ENCODE measurements around the gene TSPAN16. TPM values are rescaled to one million over a fixed set of nuclear protein-coding genes. Genes with fewer than 3 reads are reported as not detected.
"Not testable (repeated sequence)": the region's sequence is repeated elsewhere in the genome, so short reads cannot be mapped to it uniquely, and the experiment has no call there.

Gene TSPAN16
- total RNA-seq, 2 donors from 2014 or later: not detected

- ATAC-seq (no peak), DNase-seq (no peak)
- Mint-ChIP-seq H3K4me1 (peaks cover 4% of the 10 kb centered on the region), H3K27ac (no peak overlapping the region), H3K27me3 (peaks cover 35% of the 10 kb centered on the region), H3K4me3 (no peak overlapping the region), H3K36me3 (ENCODE audit: low read depth) (peaks cover 3% of the 10 kb centered on the region)
- H3K9me3 ChIP-seq (ENCODE audit: control insufficient read depth, low read length, poor library complexity, severe bottlenecking): no peaks in the 10 kb centered on the region
These were observed 4.8 kb downstream of the TSPAN16 start for GRCh38 chr19:11300811-11301120.

GRCh38 chr19:11304936-11305335, 9.0 kb downstream of the TSPAN16 start:
- Mint-ChIP-seq H3K27ac (no peak overlapping the region), H3K4me1 (peaks cover 4% of the 10 kb centered on the region), H3K36me3 (ENCODE audit: low read depth) (peaks cover 7% of the 10 kb centered on the region), H3K4me3 (no peak overlapping the region), H3K27me3 (peaks cover 25% of the 10 kb centered on the region)
- H3K9me3 ChIP-seq (ENCODE audit: control insufficient read depth, low read length, poor library complexity, severe bottlenecking): no peaks in the 10 kb centered on the region
- DNase-seq: no peak
- ATAC-seq: no peak

- Mint-ChIP-seq H3K27me3 (peaks cover 22% of the 10 kb centered on the region), H3K27ac (no peak overlapping the region), H3K4me1 (peaks cover 4% of the 10 kb centered on the region), H3K4me3 (no peak overlapping the region), H3K36me3 (ENCODE audit: low read depth) (peaks cover 8% of the 10 kb centered on the region)
- no peaks in the 10 kb centered on the region for H3K9me3 ChIP-seq (ENCODE audit: control insufficient read depth, low read length, poor library complexity, severe bottlenecking)
- no peak for ATAC-seq
- no peak for DNase-seq
These were observed 10.4 kb downstream of the TSPAN16 start for GRCh38 chr19:11306337-11306736.

- peaks cover 12% of the 10 kb centered on the region for H3K4me1 Mint-ChIP-seq
- H3K9me3 ChIP-seq (ENCODE audit: control insufficient read depth, low read length, poor library complexity, severe bottlenecking); DNase-seq; H3K4me3 Mint-ChIP-seq; H3K36me3 Mint-ChIP-seq (ENCODE audit: low read depth); H3K27ac Mint-ChIP-seq; ATAC-seq: not testable (repeated sequence)
- peaks cover 24% of the 10 kb centered on the region for H3K27me3 Mint-ChIP-seq
These were observed 24.5 kb downstream of the TSPAN16 start for GRCh38 chr19:11320278-11320995.

GRCh38 chr19:11321191-11322126, 25.5 kb downstream of the TSPAN16 start:
- H3K27ac Mint-ChIP-seq: peak overlapping the region; percentile 16
- DNase-seq (no peak), ATAC-seq (no peak)
- no peaks in the 10 kb centered on the region for H3K9me3 ChIP-seq (ENCODE audit: control insufficient read depth, low read length, poor library complexity, severe bottlenecking)
- peaks cover 24% of the 10 kb centered on the region for H3K27me3 Mint-ChIP-seq
- peaks cover 3% of the 10 kb centered on the region for H3K36me3 Mint-ChIP-seq (ENCODE audit: low read depth)
- H3K4me3 Mint-ChIP-seq: no peak overlapping the region
- H3K4me1 Mint-ChIP-seq: peaks cover 12% of the 10 kb centered on the region

GRCh38 chr19:11322269-11323024, 26.5 kb downstream of the TSPAN16 start:
- Mint-ChIP-seq H3K36me3 (ENCODE audit: low read depth) (peaks cover 3% of the 10 kb centered on the region), H3K4me3 (no peak overlapping the region), H3K4me1 (peaks cover 10% of the 10 kb centered on the region), H3K27me3 (peaks cover 24% of the 10 kb centered on the region), H3K27ac (no peak overlapping the region)
- ATAC-seq (no peak), DNase-seq (no peak)
- H3K9me3 ChIP-seq (ENCODE audit: control insufficient read depth, low read length, poor library complexity, severe bottlenecking): no peaks in the 10 kb centered on the region

GRCh38 chr19:11323601-11324078, 27.7 kb downstream of the TSPAN16 start:
- Mint-ChIP-seq H3K4me1 (peaks cover 10% of the 10 kb centered on the region), H3K4me3 (no peak overlapping the region), H3K27me3 (peaks cover 17% of the 10 kb centered on the region), H3K27ac (no peak overlapping the region), H3K36me3 (ENCODE audit: low read depth) (no peaks in the 10 kb centered on the region)
- no peaks in the 10 kb centered on the region for H3K9me3 ChIP-seq (ENCODE audit: control insufficient read depth, low read length, poor library complexity, severe bottlenecking)
- no peak for ATAC-seq
- DNase-seq: no peak

- no peaks in the 10 kb centered on the region for H3K36me3 Mint-ChIP-seq (ENCODE audit: low read depth)
- no peaks in the 10 kb centered on the region for H3K9me3 ChIP-seq (ENCODE audit: control insufficient read depth, low read length, poor library complexity, severe bottlenecking)
- peaks cover 14% of the 10 kb centered on the region for H3K27me3 Mint-ChIP-seq
- H3K4me1 Mint-ChIP-seq: peaks cover 10% of the 10 kb centered on the region
- DNase-seq (no peak), ATAC-seq (peak; percentile 54)
- H3K27ac Mint-ChIP-seq: peak overlapping the region; percentile 24
- peak overlapping the region; percentile 33 for H3K4me3 Mint-ChIP-seq
These were observed 28.2 kb downstream of the TSPAN16 start for GRCh38 chr19:11324079-11324661.

- Mint-ChIP-seq H3K36me3 (ENCODE audit: low read depth) (no peaks in the 10 kb centered on the region), H3K4me1 (peaks cover 10% of the 10 kb centered on the region), H3K4me3 (no peak overlapping the region), H3K27me3 (peaks cover 14% of the 10 kb centered on the region), H3K27ac (peak overlapping the region; percentile 24)
- DNase-seq (no peak), ATAC-seq (no peak)
- H3K9me3 ChIP-seq (ENCODE audit: control insufficient read depth, low read length, poor library complexity, severe bottlenecking): no peaks in the 10 kb centered on the region
These were observed 28.9 kb downstream of the TSPAN16 start for GRCh38 chr19:11324748-11325389.

- peaks cover 10% of the 10 kb centered on the region for H3K4me1 Mint-ChIP-seq
- peak overlapping the region; percentile 8 for H3K27ac Mint-ChIP-seq
- H3K9me3 ChIP-seq (ENCODE audit: control insufficient read depth, low read length, poor library complexity, severe bottlenecking): no peaks in the 10 kb centered on the region
- H3K36me3 Mint-ChIP-seq (ENCODE audit: low read depth): no peaks in the 10 kb centered on the region
- H3K4me3 Mint-ChIP-seq: no peak overlapping the region
- DNase-seq (no peak), ATAC-seq (no peak)
- H3K27me3 Mint-ChIP-seq: peaks cover 11% of the 10 kb centered on the region
These were observed 29.6 kb downstream of the TSPAN16 start for GRCh38 chr19:11325544-11325943.

- Mint-ChIP-seq H3K4me1 (peaks cover 2% of the 10 kb centered on the region), H3K27me3 (no peaks in the 10 kb centered on the region), H3K4me3 (no peak overlapping the region), H3K27ac (no peak overlapping the region), H3K36me3 (ENCODE audit: low read depth) (peaks cover 5% of the 10 kb centered on the region)
- ATAC-seq (no peak), DNase-seq (no peak)
- H3K9me3 ChIP-seq (ENCODE audit: control insufficient read depth, low read length, poor library complexity, severe bottlenecking): no peaks in the 10 kb centered on the region
These were observed 34.2 kb downstream of the TSPAN16 start for GRCh38 chr19:11330127-11330526.

- H3K4me1 Mint-ChIP-seq: peaks cover 2% of the 10 kb centered on the region
- H3K36me3 Mint-ChIP-seq (ENCODE audit: low read depth): peaks cover 5% of the 10 kb centered on the region
- H3K27ac Mint-ChIP-seq: no peak overlapping the region
- no peak for ATAC-seq
- no peaks in the 10 kb centered on the region for H3K27me3 Mint-ChIP-seq
- DNase-seq: no peak
- peak overlapping the region; percentile 12 for H3K4me3 Mint-ChIP-seq
- H3K9me3 ChIP-seq (ENCODE audit: control insufficient read depth, low read length, poor library complexity, severe bottlenecking): no peaks in the 10 kb centered on the region
These were observed 35.5 kb downstream of the TSPAN16 start for GRCh38 chr19:11331502-11331901.

Measured in T-helper 17 cell (primary cell).